HG02884 (cell line): ENCODE results near the gene TEX19.

Experiments
- ATAC-seq: cut with Tn5 transposase; IDR thresholded peaks from one replicate; pipeline ENCODE4 v1.9.1; 2021; ENCODE audit warnings: mild to moderate bottlenecking, moderate library complexity; ENCODE audit not compliant: unreplicated experiment

The TEX19 gene, protein sequence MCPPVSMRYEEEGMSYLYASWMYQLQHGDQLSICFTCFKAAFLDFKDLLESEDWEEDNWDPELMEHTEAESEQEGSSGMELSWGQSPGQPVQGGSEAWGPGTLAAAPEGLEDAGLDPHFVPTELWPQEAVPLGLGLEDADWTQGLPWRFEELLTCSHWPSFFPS

DNA sequence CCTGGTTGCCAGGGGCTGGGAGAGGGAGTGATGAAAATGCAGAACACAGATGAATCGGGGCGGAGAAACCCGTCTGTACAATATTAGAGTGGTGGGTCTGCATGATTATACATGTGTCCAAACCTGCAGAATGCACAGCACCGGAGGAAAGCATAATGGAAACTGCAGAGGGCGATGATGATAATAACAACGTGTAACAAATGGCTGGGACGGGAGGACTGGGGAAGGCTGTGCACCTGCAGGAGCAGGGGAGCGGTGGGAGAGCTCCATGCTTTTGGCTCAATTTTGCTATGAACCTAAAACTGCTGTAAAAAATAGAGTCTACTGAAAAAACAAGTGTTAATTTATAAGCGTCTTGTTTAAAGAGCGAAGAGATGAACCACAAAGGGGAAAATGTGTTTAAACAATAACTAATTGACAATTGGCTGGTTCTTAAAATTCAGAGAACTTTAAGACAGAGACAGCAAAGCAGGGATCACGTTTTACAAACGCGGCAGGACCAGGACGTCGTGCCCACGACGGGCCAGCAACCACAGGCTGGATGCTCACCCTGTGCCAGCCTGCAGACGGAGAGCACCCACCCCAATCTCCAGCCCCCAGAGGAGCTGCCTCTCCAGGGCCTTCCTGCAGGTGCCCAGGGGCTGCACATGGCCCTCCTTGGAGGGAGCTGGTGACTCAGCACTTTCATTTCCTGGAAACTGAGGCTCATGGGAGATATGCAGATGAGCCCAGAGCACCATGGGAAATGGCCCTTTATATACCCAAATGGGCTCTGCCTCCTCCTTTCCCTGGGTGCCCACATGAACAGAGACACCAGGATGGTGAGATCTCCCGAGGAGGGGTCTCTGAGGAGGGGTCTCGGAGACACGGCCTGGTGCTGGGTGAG is at the start of gene TEX19:
TEX19 (plus strand) TSS at position 783 of the 886 bp plus-strand sequence. CDS start 2,904 bp downstream, outside the sequence.
- ATAC-seq = no peak

DNA sequence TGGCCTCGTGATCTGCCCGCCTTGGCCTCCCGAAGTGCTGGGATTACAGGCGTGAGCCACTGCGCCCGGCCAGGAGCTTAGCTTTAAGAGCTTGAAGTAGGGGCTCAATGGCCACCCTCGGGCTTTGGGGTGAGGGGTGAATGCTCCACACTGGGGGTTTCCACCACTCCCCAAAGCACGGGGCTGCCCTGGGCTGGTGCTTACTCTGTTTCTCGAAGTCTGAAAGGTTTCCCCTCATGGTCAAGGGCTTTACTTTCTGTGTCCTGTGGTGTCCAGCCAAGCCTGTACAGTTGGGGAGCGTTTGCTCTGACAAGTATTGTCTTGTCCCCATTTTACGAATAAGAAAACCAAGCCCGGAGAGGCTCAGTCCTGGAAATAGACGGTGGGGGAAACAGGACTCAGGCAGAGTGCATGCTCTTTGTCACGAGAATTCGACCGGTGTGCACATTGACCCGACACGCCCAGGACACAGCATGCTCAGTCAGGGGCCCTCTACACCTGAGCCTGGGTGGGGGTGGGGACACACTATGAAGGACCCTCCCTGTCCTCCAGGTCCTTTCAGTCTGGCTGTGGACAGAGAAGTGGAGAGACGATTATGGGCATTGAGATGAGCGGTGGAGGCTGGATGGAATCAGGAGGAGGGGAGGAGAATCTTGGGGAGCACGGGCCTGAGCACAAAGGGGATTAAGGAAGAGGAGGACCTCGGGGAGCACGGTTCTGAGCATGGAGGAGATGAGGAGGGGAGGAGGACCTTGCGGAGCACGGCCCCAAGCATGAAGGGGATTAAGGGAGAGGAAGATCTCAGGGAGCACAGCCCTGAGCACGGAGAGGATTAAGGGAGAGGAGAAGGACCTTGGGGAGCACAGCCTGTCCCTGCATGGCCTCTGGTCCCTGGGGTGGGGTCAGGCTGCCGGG is 49.1 kb upstream of the TEX19 start:
- ATAC-seq = no peak

DNA sequence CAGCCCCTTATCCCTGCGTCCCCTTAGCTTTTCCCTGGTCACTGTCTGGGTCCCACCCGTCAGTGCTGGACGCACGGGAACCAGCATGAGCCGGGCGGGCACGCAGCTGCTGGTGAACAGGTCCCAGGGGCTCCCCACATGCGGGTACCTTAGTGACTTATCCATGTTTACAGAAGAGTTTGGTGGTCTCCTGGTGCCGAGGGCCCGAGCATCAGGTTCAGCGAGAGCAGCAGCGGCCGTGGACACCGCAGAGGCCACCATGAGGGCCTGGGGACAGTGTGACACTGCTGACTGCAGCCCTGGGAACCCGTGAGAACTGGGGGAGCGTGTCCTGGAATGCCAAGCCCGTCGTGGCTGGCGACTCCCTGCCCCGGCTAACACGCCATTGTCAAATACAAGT is 48.2 kb upstream of the TEX19 start:
- ATAC-seq = no peak

DNA sequence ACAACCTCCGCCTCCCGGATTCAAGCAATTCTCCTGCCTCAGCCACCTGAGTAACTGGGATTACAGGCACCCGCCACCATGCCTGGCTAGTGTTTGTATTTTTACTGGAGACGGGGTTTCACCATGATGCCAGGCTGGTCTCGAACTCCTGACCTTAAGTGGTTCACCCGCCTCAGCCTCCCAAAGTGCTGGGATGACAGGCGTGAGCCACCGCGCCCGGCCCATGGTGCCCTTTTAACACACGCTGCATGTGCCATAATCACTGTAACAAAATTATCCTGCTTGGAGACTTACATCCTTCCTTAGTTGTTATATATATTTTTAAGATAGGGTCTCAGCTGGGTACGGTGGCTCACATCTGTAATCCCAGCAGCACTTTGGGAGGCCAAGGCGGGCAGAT is 47.1 kb upstream of the TEX19 start:
- ATAC-seq = no peak

DNA sequence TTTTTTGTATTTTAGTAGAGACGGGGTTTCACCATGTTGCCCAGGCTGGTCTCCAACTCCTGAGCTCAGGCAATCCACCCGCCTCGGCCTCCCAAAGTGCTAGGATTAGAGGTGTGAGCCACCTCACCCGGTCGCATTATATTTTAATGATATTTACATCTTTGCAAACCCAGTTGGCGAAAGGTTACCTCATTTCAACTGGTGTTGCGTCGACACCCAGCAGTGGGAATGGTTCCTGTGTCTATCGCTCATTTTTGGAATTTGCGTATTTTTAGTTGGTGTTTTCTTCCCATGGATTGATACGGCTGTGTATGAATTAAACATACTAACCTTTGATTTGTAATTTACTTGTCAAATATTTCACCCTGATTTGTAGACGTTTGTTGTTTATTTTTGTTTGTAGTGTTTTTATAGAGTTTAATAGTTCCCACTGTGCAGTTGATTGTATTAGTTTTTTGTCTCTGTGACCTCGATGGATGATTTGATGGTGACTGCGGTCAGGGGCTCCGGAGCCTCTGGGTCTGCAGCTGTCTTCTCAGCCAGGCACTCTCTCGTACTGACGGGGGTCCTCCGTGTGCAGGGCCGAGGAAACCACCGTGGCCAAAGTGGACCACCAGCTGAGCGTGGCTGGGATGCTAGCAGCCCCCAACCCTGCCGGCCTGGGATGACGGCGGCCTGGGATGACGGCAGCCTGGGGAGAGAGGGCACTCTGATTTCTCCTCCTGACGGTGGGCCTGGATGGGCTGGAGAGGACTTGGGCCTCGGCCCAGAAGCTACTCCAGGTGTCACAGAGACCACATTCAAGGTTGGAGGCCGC is 45.6 kb upstream of the TEX19 start:
- ATAC-seq = no peak

DNA sequence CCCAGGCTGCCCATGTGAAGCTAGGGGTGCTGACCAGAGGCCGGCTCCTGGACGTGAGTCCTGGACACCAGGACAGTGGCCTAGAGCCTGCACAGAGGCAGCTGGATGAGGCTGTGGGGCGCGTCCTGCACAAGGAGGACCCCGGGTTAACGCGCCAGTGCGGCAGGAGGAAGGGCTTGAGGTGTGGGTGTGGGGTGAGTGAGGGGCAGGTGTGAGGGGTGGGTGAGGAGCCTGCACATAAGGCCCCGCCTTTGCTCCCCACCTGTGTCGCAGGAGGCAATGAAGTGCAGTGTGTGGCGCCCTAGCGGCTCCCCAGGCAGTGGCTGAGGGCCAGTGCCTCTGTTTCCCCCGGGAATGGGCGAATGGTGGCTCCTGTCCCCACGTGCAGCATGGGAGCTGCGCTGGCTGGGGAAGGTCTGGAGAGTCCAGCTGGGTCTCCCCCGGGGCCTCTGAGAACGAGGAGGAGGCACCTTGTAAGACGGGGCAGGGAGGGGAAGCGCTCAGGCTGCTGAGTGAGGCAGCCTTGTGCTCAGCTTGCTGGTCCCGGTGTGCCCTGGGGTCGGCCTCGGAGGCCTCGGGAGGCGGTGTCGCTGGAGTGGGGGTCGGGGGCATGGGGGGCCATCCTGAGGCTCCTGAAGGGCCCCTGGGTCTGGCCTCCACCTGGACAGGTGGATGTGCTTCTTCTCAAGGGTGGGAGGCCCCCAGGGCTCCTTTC is 44.9 kb upstream of the TEX19 start:
- ATAC-seq = no peak

DNA sequence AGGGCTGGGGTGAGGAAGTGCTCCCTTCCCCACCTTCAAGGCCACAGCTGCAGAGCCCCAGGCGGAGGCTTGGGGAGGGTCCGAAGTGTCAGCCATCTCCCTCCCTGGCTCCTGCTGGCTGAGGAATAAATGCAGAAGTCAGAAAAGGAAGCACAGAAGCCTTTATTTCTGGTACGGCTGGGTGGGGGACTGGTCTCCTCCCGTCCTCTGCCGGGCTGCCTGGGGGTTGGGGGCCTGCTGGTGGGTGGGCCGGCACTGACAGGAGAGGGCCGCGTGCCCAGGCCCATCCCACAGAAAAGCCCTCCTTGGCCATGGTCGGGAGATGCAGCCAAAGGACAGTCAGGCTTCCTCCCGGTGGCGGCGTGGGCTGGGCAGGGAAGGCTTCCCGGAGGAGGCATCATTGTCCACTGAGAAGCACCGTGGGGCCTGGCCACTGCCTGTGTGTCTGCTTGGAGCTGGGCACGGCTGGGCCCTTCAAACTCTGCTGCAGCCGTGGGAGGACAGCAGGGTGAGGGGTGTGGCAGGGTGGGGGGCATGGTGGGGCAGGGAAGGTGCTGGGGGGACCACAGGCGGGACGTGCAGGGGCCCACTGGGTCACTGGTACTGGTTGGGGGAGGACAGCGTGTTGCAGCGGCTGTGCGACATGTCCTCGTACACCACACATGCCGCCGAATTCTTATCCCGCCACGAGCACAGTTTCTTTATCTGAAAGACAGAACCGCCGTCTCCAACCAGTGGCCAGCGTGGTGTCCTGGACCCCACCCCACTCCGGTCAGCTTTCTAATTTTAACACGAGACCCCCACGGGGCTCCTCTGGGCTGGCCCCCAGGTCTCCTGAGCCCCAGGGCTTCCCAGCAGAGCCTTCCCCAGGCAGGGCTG is 44.1 kb upstream of the TEX19 start:
- ATAC-seq = no peak

DNA sequence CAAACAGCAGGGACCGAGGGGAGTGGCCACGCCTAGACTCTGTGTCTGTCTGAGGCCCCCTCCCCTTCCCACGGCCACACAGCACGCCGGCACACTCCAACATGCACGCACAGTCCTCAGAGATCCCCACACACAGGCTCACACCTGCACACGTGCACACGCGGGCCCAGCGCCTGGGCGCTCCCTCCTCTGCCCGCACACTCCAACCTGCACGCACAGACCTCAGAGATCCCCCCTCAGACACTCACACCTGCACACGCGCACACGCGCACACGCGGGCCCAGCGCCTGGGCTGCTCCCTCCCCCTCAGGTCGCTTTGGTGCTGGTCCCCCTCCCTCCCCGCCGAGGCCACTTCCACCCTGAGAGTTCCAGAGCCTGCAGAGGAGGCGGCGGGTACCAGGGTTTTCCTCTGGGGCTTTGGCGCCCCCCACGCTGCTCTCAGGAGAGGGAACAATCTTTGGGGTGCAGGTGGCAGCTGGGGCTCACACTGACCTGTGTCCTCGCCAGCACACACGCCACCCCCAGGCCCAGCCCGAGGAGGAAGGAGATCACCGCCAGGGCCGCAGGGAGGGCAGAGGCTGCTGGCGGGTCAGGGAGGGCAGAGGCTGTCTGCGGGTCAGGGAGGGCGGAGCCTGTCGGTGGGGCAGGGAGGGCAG is 43.2 kb upstream of the TEX19 start:
- no peak for ATAC-seq

DNA sequence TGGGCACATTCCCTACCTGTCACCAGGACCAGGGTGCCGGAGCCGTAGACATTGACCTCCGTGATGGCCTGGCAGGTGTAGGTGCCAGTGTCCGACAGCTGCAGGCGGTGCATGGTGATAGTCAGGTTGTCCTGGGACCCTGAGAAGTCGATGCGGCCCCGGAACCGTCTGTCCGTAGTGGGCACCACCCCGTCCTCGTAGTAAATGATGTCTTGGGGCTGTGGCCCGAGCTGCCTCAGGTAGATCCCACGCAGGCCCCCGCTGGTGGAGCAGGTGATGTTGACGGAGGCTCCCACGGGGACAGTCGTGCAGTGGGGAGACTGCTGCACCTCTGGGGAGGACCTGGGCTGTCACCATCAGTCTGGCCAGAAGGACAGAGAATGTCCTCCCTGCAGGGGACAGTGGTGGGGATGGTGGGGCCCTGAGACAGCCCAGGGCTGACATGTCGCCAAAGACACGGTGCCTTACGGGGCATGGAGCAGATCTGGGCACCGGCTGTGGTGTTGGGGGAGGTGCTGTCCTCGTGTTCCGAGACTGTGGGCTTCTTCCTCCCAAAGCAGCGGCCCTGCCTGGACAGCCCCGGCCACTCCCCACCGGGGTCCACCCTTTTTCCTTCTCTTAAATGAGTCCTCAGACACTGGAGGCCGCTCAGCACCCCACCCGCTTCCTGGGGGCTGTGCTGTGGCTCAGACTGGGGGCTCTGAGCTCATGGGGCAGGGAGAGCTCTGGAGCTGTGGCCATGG is 42.2 kb upstream of the TEX19 start:
- no peak for ATAC-seq

DNA sequence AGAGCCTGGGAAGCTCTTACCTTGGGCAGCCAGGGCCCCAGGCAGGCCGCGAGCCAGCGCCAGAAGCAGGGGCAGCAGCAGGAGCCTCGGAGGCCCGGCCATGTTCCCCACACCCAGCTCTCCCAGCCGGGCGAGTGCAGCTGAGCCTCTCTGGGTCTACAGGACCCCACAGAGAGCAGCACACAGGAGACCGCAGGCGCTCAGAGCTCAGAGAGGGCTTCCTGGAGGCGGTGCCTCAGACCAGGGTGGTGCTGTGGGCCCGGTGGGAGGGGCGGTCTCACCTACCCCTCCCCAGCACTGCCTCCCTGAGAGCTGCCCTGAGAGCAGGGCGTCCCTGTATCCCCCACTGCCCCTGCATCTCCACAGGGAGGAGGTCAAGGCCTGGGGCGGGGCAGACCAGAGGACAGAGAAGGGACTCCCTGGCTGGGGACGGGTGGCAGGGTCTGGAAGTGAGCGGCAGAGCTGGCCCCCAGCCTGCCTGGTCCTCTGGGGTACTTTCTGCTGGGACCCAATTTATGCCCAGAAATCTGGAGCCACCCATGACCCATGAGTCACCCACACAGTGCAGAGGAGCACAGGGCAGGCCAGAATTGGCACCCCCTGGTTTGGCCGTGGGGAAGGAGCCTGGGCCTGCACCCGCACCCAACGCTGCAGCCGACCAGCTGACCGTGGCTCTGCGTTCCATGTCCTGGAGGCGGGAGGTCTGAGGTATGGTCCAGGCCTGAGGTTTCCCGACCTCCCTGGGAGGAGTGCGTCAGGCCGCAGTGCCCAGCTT is 41.5 kb upstream of the TEX19 start, which contains the start of gene CD7:
CD7 (minus strand) TSS at position 215 of the 775 bp plus-strand sequence; CDS start at position 102, 113 bp downstream.
- no peak for ATAC-seq

DNA sequence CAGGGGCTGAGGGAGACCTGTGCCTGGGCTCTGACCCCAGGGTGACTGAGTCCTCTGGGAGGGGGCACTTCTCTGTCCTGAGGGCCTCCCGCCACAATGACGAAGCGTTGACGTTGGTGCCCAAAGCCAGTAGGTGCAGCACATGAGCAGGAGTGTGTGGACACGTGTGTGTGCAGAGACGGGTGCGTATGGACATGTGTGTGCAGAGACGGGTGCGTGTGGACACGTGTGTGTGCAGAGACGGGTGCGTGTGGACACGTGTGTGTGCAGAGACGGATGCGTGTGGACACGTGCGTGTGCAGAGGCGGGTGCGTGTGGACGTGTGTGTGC is 40.9 kb upstream of the TEX19 start:
- no peak for ATAC-seq

DNA sequence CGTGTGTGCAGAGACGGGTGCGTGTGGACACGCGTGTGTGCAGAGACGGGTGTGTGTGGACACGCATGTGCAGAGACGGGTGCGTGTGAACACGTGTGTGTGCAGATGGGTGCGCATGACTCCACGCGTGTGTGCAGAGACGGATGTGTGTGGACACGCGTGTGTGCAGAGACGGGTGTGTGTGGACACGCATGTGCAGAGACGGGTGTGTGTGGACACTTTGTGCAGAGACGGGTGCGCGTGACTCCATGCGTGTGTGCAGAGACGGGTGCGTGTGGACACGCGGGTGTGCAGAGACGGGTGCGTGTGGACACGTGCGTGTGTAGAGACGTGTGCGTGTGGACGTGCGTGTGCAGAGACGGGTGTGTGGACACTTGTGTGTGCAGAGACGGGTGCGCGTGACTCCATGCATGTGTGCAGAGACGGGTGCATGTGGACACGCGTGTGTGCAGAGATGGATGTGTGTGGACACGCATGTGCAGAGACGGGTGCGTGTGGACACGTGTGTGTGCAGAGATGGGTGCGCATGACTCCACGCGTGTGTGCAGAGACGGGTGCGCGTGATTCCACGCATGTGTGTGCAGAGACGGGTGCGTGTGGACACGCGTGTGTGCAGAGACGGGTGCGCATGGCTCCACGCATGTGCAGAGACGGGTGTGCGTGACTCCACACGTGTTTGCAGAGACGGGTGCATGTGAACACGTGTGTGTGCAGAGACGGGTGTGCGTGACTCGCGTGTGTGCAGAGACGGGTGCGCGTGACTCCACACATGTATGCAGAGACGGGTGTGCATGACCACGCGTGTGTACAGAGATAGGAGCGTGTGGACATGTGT is 40.1 kb upstream of the TEX19 start:
- ATAC-seq = no peak

DNA sequence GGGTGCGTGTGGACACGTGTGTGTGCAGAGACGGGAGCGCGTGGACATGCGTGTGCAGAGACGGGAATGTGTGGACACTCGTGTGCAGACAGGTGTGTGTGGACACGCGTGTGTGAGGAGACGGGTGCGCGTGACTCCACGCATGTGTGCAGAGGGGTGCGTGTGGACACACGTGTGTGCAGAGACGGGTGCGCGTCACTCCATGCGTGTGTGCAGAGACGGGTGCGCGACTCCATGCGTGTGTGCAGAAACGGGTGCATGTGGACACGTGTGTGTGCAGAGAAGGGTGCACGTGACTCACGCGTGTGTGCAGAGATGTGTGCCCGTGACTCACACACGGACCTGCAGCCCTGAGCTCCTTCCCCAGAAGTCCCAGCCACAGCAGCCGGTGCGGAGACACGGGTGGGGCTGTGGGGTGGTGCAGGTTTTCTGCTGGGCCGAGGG is 39.4 kb upstream of the TEX19 start:
- ATAC-seq = no peak

DNA sequence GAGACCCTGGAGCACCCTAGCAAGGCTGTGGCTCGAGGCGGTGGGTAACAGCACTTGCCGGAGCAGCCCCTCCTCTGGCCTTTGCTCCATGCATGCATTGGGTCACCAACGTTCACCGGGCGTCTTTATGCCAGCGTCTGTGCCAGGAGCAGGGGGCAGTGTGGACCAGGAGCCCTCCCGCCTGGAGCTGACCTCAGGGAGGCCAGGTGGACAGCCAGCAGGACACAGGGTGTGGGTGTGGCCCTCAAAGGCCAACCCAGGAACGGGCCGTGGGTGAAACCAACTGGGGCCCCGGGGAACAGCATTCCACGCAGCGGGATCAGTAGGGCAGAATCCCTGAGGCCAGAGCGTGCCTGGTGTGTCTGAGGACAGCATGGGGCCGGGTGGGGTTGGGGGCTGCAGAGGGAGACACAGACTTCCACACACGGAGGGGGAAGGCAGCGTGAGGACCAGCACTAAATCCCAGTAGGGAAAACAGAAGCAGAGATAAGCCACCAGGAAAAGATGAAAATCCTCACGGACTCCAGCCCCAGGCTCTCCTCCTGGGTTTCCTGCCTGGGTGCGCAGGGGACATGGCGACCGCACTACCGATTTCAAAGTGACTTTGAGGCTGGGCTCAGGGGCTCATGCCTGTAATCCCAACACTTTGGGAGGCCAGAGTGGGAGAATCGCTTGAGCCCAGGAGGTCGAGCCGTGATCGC is 38.8 kb upstream of the TEX19 start:
- no peak for ATAC-seq
